B cell (primary cell): ENCODE data around the gene PRSS53. TPM values are rescaled to one million over a fixed set of nuclear protein-coding genes. Genes with fewer than 3 reads are reported as not detected.

Experiments used
- ATAC-seq: fragments of 200-7000 bp; cut with Tn5 transposase; one replicate; pipeline ENCODE4 v1.10.0; 2021; ENCODE audit warnings: low read depth, mild to moderate bottlenecking, moderate number of reproducible peaks, moderate library complexity
- CTCF ChIA-PET: fragments of 350-600 bp; sonication (Branson Sonifier 250); formaldehyde crosslinking; loops from one replicate; lab custom pipeline; 2021; ENCODE audit warnings: antibody characterized with exemption, inconsistent platforms; lab: Charles Lee
- POLR2A ChIA-PET: fragments of 350-600 bp; sonication (Branson Sonifier 250); formaldehyde crosslinking; loops from one replicate; lab custom pipeline; 2021; ENCODE audit warnings: antibody characterized with exemption; lab: Charles Lee
- DNase-seq: peaks from one replicate; pipeline ENCODE4 v3.0.0; 2013
- H2AFZ ChIP-seq: 2 replicates; pipeline ENCODE4 v1.6.1; 2012; ENCODE audit warnings: mild to moderate bottlenecking, low read depth, low read length; ENCODE audit not compliant: insufficient read depth, poor library complexity, severe bottlenecking
- H3K27ac ChIP-seq, 2 donors: 1 replicate in 1 of 2; 2 replicates in 1 of 2; pipeline ENCODE4 v1.5.1; 2012 to 2013; ENCODE audit warnings: low read length in 2 of 2, mild to moderate bottlenecking in 2 of 2, moderate library complexity in 1 of 2
- H3K27me3 ChIP-seq, 4 experiments: fragments of 200-600 bp in 1 of 4; sonication (generic) in 1 of 4; replicated peaks in 1 of 4; 1 replicate in 2 of 4; 2 replicates in 2 of 4; pipeline versions ENCODE4 v1.6.1 to v1.7.0; 2013 to 2016; ENCODE audit warnings: low read length in 3 of 4, mild to moderate bottlenecking in 2 of 4, mixed read lengths in 1 of 4, moderate library complexity in 1 of 4; ENCODE audit not compliant: insufficient read depth in 4 of 4, control insufficient read depth in 3 of 4; ENCODE audit errors: control extremely low read depth in 1 of 4
- H3K36me3 ChIP-seq, 2 experiments: replicated peaks in 1 of 2; 1 replicate in 1 of 2; 2 replicates in 1 of 2; pipeline versions ENCODE4 v1.6.1 to v1.7.1; 2013; ENCODE audit warnings: low read length in 1 of 2; ENCODE audit not compliant: insufficient read depth in 2 of 2, control insufficient read depth in 1 of 2; ENCODE audit errors: control extremely low read depth in 1 of 2, extremely low read depth in 1 of 2
- H3K4me1 ChIP-seq, 2 donors: fragments of 200-600 bp in 1 of 2; sonication (generic) in 1 of 2; 1 replicate in 1 of 2; 2 replicates in 1 of 2; pipeline versions ENCODE4 v1.5.1 to v1.6.1; 2013 to 2017; ENCODE audit warnings: low read length in 2 of 2; ENCODE audit not compliant: control insufficient read depth in 2 of 2, insufficient read depth in 2 of 2
- H3K4me2 ChIP-seq: replicated peaks from 2 replicates; pipeline ENCODE3; 2012; ENCODE audit warnings: mild to moderate bottlenecking, low read depth, low read length; ENCODE audit not compliant: poor library complexity, severe bottlenecking
- H3K4me3 ChIP-seq, 5 experiments: fragments of 200-600 bp in 1 of 5; sonication (generic) in 1 of 5; 1 replicate in 3 of 5; 2 replicates in 2 of 5; pipeline versions ENCODE4 v1.5.1 to v1.7.0; 2011 to 2016; ENCODE audit warnings: low read length in 4 of 5, mild to moderate bottlenecking in 4 of 5, low read depth in 2 of 5, control low read depth in 1 of 5, moderate library complexity in 1 of 5; ENCODE audit not compliant: insufficient read depth in 1 of 5; ENCODE audit errors: control extremely low read depth in 1 of 5, extremely low read depth in 1 of 5
- H3K79me2 ChIP-seq: fragments of 200-600 bp; sonication (generic); one replicate; pipeline ENCODE4 v1.6.0; 2016; ENCODE audit warnings: low read length; ENCODE audit not compliant: control insufficient read depth, insufficient read depth
- H3K9ac ChIP-seq: fragments of 200-600 bp; sonication (generic); 2 replicates; pipeline ENCODE4 v1.6.1; 2017; ENCODE audit warnings: mild to moderate bottlenecking, low read length, moderate library complexity
- H3K9me3 ChIP-seq, 3 donors: one replicate each; pipeline versions ENCODE4 v1.6.1 to v1.7.1; 2013; ENCODE audit warnings: low read length in 2 of 3; ENCODE audit not compliant: control insufficient read depth in 2 of 3, insufficient read depth in 1 of 3; ENCODE audit errors: control extremely low read depth in 1 of 3
- H4K20me1 ChIP-seq: 2 replicates; pipeline ENCODE4 v1.6.0; 2012; ENCODE audit warnings: mild to moderate bottlenecking, low read length; ENCODE audit not compliant: insufficient read depth, control insufficient read depth, poor library complexity, severe bottlenecking
- H3K27ac Mint-ChIP-seq: one replicate; pipeline ENCODE4 v1.8.0; 2021; ENCODE audit warnings: mixed read lengths
- H3K27me3 Mint-ChIP-seq: one replicate; pipeline ENCODE4 v1.8.0; 2021; ENCODE audit warnings: mixed read lengths
- H3K4me1 Mint-ChIP-seq: one replicate; pipeline ENCODE4 v1.8.0; 2021; ENCODE audit warnings: mixed read lengths
- H3K4me3 Mint-ChIP-seq: one replicate; pipeline ENCODE4 v1.8.0; 2021; ENCODE audit warnings: mixed read lengths
- H3K9me3 Mint-ChIP-seq: one replicate; pipeline ENCODE4 v1.8.0; 2022; ENCODE audit warnings: mixed read lengths; ENCODE audit not compliant: insufficient read depth
- EZH2 ChIP-seq: IDR thresholded peaks from 2 replicates; pipeline ENCODE4 v1.6.1; 2012; ENCODE audit warnings: borderline replicate concordance, low read depth, mild to moderate bottlenecking, moderate library complexity, low read length; ENCODE audit not compliant: insufficient read depth, poor library complexity, severe bottlenecking
- WGBS: methylation state at CpG from one replicate; pipeline ENCODE4 v1.1.5; 2013; ENCODE audit warnings: missing lambda C conversion rate; ENCODE audit not compliant: insufficient coverage; 5-methylcytosine and 5-hydroxymethylcytosine counted together
- intact Hi-C: fragments of 100-400 bp; cut with micrococcal nuclease; formaldehyde crosslinking; loops from one replicate; pipeline ENCODE4 v1.10.0; 2022
- polyA plus RNA-seq: library from polyadenylated mRNA; depleted of rRNA; stranded (reverse); fragments of >200 nt; gene quantifications from 2 replicates; pipeline ENCODE4 v1.2.3, GENCODE V29; 2012
- total RNA-seq, 2 donors: library from RNA; stranded (reverse); fragments of 120-200 nt in 1 of 2; gene quantifications; 1 replicate in 1 of 2; 2 replicates in 1 of 2; pipeline versions ENCODE4 v1.2.3 to v1.2.4, GENCODE V29; 2013 to 2022
- TF ChIP-seq, protein P1 (sequence below): fragments of 200-600 bp; IDR thresholded peaks from one replicate; pipeline ENCODE4 v1.8.0; 2022; ENCODE audit warnings: antibody characterized with exemption, mild to moderate bottlenecking

The PRSS53 gene
- total and polyA plus RNA-seq, 2 donors (not counting 1 experiment from before 2014, with no cell fraction given): 10.1 to 10.8 TPM

DNA sequence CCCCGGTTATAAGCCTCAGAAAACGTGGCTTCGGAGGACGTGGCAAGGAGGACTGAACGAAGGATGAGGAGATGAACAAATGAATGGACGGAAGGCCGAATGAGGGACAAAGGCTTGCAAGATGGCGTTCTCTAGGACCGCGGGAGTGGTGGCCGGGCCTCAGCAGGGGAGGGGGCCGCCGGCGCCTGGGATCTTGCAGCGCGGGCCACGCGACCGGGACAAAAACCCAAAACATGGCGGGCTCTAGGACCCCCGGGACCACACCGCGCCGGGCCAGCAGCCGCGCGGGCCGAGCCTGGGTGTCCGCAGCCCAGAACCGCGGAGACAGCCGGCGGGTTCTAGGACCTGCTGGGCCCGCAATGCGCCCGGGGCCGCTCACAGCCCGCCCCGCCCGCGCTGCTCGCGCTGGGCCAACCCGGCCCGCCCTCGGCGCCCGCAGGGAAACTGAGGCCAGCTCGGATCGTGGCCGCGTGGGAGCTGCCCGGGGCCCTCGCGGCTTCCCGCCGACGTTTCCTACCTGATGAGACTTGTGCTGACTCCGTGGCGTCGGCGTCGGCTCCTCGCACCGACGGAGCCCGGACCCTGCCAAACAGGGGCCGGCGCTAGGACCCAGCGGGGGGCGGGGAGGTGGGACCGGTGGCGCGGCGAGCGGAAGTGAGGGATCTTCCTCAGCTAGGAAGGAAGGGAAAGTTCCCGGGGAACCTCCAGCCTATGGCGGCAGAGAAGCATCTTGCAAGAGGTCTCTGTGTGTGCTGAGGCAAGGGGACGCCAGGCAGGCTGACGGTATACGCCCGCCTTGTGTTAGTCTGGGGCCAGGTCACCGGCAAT is 15.4 kb downstream of the PRSS53 start:
- Histone ChIP-seq H4K20me1 (peaks cover 18% of the 10 kb centered on the region), H3K27me3 (no peaks in the 10 kb centered on the region), H3K27ac (peak overlapping the region; percentile 78 to 89), H3K4me2 (peak overlapping the region; percentile 78), H3K4me3 (peak overlapping the region; percentile 73 to 99 (median 91)), H3K79me2 (peaks cover 48% of the 10 kb centered on the region), H3K36me3 (peaks cover 0 to 17% of the 10 kb centered on the region in 2 experiments), H3K9ac (peak overlapping the region; percentile 89), H3K4me1 (peaks cover 20 to 25% of the 10 kb centered on the region in 2 donors), H2AFZ (peak overlapping the region; percentile 94), H3K9me3 (peaks cover 0 to 3% (median 0%) of the 10 kb centered on the region in 3 donors)
- Mint-ChIP-seq H3K4me1 (peaks cover 38% of the 10 kb centered on the region), H3K27me3 (no peaks in the 10 kb centered on the region), H3K4me3 (peak overlapping the region; percentile 95), H3K9me3 (no peaks in the 10 kb centered on the region), H3K27ac (peak overlapping the region; percentile 96)
- WGBS: under 1% methylated on average over 83 of the region's 83 CpGs
- ATAC-seq (peak; percentile 56), DNase-seq (peak; percentile 91)
- ChIA-PET POLR2A (interaction anchor here (0.8 to 2.4 kb wide), 12 partner anchors 11 to 800 kb away, joined by 3 to 28 read pairs (median 6); partner anchors contain the start of genes ARMC5, FUS, KAT8 and SETD1A), CTCF (interaction anchor here (1.0 to 2.1 kb wide), 10 partner anchors 19 to 309 kb away, joined by 3 to 18 read pairs (median 4); partner anchors contain the start of genes HSD3B7, KAT8 and STX4)
- TF ChIP-seq EZH2: no peak
- TF ChIP-seq, protein P1, sequence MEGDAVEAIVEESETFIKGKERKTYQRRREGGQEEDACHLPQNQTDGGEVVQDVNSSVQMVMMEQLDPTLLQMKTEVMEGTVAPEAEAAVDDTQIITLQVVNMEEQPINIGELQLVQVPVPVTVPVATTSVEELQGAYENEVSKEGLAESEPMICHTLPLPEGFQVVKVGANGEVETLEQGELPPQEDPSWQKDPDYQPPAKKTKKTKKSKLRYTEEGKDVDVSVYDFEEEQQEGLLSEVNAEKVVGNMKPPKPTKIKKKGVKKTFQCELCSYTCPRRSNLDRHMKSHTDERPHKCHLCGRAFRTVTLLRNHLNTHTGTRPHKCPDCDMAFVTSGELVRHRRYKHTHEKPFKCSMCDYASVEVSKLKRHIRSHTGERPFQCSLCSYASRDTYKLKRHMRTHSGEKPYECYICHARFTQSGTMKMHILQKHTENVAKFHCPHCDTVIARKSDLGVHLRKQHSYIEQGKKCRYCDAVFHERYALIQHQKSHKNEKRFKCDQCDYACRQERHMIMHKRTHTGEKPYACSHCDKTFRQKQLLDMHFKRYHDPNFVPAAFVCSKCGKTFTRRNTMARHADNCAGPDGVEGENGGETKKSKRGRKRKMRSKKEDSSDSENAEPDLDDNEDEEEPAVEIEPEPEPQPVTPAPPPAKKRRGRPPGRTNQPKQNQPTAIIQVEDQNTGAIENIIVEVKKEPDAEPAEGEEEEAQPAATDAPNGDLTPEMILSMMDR: no peak
- intact Hi-C loops: loop anchor here (1.0 to 5.0 kb wide), 2 partner anchors 76 to 1111 kb away; partner anchors contain the start of gene TMEM219
